Adrenal gland (tissue), 12 donors: ENCODE results near the gene CA11. TPM values are rescaled to one million over a fixed set of nuclear protein-coding genes. Genes with fewer than 3 reads are reported as not detected.

Source experiments
- DNase-seq, 7 donors: peaks; one replicate each; pipeline ENCODE4 v3.0.0-alpha.2; 2019 to 2020
- H3K27ac ChIP-seq, 5 donors: fragments of 200-600 bp; sonication (generic) in 4 of 5; 1 replicate in 3 of 5; 2 replicates in 2 of 5; pipeline versions ENCODE4 v1.5.1 to v1.8.0; 2016 to 2020; ENCODE audit warnings: mild to moderate bottlenecking in 1 of 5
- H3K27me3 ChIP-seq: fragments of 200-600 bp; 2 replicates; pipeline ENCODE4 v1.8.0; 2021
- H3K36me3 ChIP-seq, 2 donors: fragments of 200-600 bp; replicated peaks in 1 of 2; 1 replicate in 1 of 2; 2 replicates in 1 of 2; pipeline versions ENCODE4 v1.5.1 to v1.8.0; 2018 to 2022
- H3K4me1 ChIP-seq, 2 donors: fragments of 200-600 bp; replicated peaks in 1 of 2; 1 replicate in 1 of 2; 2 replicates in 1 of 2; pipeline versions ENCODE4 v1.5.1 to v1.8.0; 2018 to 2021
- H3K4me3 ChIP-seq, 4 donors: fragments of 200-600 bp; sonication (generic) in 3 of 4; one replicate each; pipeline ENCODE4 v1.5.1; 2016 to 2018
- H3K9me3 ChIP-seq, 3 donors: fragments of 200-600 bp; sonication (generic) in 1 of 3; replicated peaks in 1 of 3; 1 replicate in 2 of 3; 2 replicates in 1 of 3; pipeline versions ENCODE4 v1.5.1 to v1.8.0; 2016 to 2021
- POLR2A ChIP-seq, 2 donors: fragments of 450-650 bp; IDR thresholded peaks; one replicate each; pipeline ENCODE4 v1.6.1; 2017; ENCODE audit warnings: antibody characterized with exemption in 2 of 2, mild to moderate bottlenecking in 2 of 2, moderate library complexity in 1 of 2
- WGBS, 4 donors: extraction: QIAGEN DNeasy Blood & Tissue Kit in 2 of 4; methylation state at CpG; one replicate each; pipeline versions ENCODE4 v1.1.5 to v1.1.7; 2013 to 2017; 5-methylcytosine and 5-hydroxymethylcytosine counted together
- intact Hi-C, 2 donors: fragments of 100-400 bp; cut with DNase I; formaldehyde crosslinking; loops; one replicate each; pipeline versions ENCODE4 v1.14.1 to v1.15.0; 2022 to 2023
- polyA plus RNA-seq, 3 donors: library from polyadenylated mRNA; stranded (reverse); fragments of 200-250 nt in 2 of 3; fragments of 350-450 nt in 1 of 3; fragmentation: Illumina TruSeq in 1 of 3; extraction: RNeasy Lipid Tissue Mini Kit (QIAGEN cat#74804) in 1 of 3; gene quantifications; one replicate each; pipeline ENCODE4 v1.2.3, GENCODE V29; 2013 to 2014
- total RNA-seq, 9 donors: library from RNA; depleted of rRNA in 4 of 9; stranded (reverse); fragments of >200 nt in 4 of 9; fragments of 120-200 nt in 1 of 9; fragmentation: NEBNext Ultra II Directional in 1 of 9; extraction: Animal tissue kit (Norgen Biotek cat#: 25700) in 1 of 9; gene quantifications; one replicate each; pipeline versions ENCODE4 v1.1.0 to v1.2.4, GENCODE V29; 2013 to 2023
- TF ChIP-seq, protein P1 (sequence below), 6 experiments: fragments of 450-650 bp in 4 of 6; fragments of 200-600 bp in 2 of 6; sonication (generic) in 1 of 6; IDR thresholded peaks; 1 replicate in 5 of 6; 2 replicates in 1 of 6; pipeline versions ENCODE4 v1.5.1 to v1.8.0; 2016 to 2021; ENCODE audit warnings: antibody characterized with exemption in 6 of 6, mild to moderate bottlenecking in 2 of 6, moderate library complexity in 1 of 6
- donor health status: healthy with polysubstance abuse.
- donor health status: Bipolar disorder and iron deficiency.
- donor health status: DM: yes; HTN: yes; CAD: no.
- donor health status: DM: no; HTN: no; CAD: no.
- donor health status: DM: no; HTN: no; CAD: no.
- donor health status: DM: yes; HTN: yes; CAD: no.

CA11 gene
- total and polyA plus RNA-seq, 12 donors = 6.0 to 125 (median 23.7) TPM

DNA sequence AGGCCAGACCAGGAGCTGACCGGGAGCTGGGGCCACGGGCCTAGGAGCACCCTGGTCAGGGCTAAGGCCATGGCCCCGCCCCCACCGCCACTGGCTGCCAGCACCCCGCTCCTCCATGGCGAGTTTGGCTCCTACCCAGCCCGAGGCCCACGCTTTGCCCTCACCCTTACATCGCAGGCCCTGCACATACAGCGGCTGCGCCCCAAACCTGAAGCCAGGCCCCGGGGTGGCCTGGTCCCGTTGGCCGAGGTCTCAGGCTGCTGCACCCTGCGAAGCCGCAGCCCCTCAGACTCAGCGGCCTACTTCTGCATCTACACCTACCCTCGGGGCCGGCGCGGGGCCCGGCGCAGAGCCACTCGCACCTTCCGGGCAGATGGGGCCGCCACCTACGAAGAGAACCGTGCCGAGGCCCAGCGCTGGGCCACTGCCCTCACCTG lies 20.1 kb downstream of the CA11 start:
- TF ChIP-seq, protein P1, sequence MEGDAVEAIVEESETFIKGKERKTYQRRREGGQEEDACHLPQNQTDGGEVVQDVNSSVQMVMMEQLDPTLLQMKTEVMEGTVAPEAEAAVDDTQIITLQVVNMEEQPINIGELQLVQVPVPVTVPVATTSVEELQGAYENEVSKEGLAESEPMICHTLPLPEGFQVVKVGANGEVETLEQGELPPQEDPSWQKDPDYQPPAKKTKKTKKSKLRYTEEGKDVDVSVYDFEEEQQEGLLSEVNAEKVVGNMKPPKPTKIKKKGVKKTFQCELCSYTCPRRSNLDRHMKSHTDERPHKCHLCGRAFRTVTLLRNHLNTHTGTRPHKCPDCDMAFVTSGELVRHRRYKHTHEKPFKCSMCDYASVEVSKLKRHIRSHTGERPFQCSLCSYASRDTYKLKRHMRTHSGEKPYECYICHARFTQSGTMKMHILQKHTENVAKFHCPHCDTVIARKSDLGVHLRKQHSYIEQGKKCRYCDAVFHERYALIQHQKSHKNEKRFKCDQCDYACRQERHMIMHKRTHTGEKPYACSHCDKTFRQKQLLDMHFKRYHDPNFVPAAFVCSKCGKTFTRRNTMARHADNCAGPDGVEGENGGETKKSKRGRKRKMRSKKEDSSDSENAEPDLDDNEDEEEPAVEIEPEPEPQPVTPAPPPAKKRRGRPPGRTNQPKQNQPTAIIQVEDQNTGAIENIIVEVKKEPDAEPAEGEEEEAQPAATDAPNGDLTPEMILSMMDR (IDR thresholded peaks at IDR 0.05) = no peak
- TF ChIP-seq POLR2A (IDR thresholded peaks at IDR 0.05) = no peak
- no peaks in the 10 kb centered on the region for H3K27me3 ChIP-seq
- DNase-seq = peak in 4 of 7 donors; percentile 32 to 62 (median 49)
- no peak overlapping the region for H3K4me3 ChIP-seq
- WGBS, 4 donors = 93 to 98% (median 96%) methylated on average over 9 to 30 of the region's 30 CpGs
- H3K9me3 ChIP-seq = no peaks in the 10 kb centered on the region
- no peak overlapping the region for H3K27ac ChIP-seq
- peaks cover 24 to 37% of the 10 kb centered on the region in 2 donors for H3K4me1 ChIP-seq
- no peaks in the 10 kb centered on the region for H3K36me3 ChIP-seq
- intact Hi-C loops = no loop called here

DNA sequence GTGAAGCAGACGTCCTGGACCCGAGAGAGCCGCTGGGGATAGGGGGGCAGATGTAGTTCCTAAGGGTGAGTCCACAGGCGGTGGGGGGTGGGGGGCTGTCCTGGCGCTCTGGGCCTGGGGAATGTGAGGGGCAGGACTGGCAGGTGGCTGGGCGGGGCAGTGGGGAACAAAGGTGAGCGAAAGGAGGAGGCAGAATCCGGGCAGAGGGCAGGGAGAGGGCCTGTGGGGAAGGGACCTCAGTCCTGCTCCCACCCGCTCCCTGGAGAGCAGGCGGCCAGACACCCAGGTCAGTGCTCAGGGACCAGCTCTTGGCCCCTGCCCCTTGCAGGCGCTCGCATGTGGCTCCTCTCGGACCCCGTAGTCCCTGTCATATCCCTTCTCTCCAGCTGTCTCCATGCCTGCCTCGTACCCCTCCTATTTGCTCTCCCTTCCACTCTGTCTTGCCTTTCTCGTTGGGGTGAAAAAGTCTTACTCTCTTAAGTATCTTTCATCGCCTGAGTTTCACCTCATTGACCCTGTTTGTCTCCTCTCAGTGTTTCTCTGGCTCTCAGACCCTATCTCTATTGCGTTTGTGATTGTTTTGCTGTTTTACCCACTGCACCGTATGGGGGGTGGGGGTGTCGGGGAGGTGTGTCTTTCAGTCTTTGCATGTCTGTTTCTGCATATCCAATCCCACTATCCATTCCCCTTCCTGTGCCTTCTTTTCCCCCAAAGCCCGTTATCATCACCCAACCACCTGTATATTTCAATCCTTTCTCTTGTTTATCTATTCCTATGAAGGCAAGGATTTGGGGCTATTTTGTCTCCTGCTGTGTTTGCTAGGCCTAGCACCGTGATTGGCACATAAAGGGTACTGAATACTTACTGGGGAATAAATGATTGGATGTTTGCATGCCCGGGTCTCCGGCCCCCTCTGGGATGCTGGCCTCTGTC lies 20.9 kb downstream of the CA11 start:
- peak in 2 of 7 donors; percentile 25 to 45 for DNase-seq
- no peaks in the 10 kb centered on the region for H3K9me3 ChIP-seq
- WGBS, 4 donors = 61 to 65% (median 63%) methylated on average over 24 of the region's 24 CpGs
- H3K27me3 ChIP-seq = no peaks in the 10 kb centered on the region
- H3K36me3 ChIP-seq = no peaks in the 10 kb centered on the region
- peaks cover 17 to 31% of the 10 kb centered on the region in 2 donors for H3K4me1 ChIP-seq
- TF ChIP-seq POLR2A (IDR thresholded peaks at IDR 0.05) = no peak
- TF ChIP-seq, protein P1 (IDR thresholded peaks at IDR 0.05) = no peak
- intact Hi-C loops = no loop called here
- H3K27ac ChIP-seq = peak overlapping the region in 4 of 5 donors; percentile 58 to 89 (median 79)
- peak overlapping the region in 1 of 4 donors; percentile 65 for H3K4me3 ChIP-seq

DNA sequence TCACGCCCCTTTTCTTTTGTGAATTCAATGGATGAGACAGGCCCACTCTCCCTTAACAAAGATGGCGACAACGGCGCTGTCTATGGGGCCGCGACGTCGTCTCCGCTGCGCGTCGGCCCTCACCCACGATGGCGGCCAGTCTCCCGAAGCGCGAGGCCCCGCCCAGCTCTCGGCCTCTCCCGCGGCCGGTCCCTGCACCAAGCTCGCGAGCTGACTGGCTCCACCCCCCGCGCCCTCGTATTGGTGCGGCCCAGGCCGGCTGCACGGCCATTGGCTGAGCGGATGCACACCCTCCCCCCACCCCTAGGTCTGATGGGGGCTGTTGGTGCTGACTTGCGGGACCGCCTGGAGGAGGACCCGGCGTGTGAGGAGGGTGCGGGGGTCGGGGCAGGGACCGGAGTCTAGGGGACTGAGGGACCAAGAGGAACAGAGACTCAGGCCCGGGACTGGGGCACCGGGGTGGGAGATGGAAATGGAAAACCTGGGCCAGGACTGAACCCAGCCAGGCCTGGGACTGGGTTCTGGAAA lies 21.9 kb downstream of the CA11 start:
- Histone ChIP-seq H3K27ac (peak overlapping the region; percentile 34 to 89 (median 75)), H3K4me1 (peaks cover 22 to 30% of the 10 kb centered on the region in 2 donors), H3K4me3 (peak overlapping the region in 2 of 4 donors; percentile 44 to 65), H3K27me3 (no peaks in the 10 kb centered on the region), H3K9me3 (no peaks in the 10 kb centered on the region), H3K36me3 (no peaks in the 10 kb centered on the region)
- peak in 1 of 2 donors; percentile 18 for TF ChIP-seq POLR2A (IDR thresholded peaks at IDR 0.05)
- TF ChIP-seq, protein P1 (IDR thresholded peaks at IDR 0.05) = peak in 1 of 6 experiments; percentile 12
- intact Hi-C loops = no loop called here
- 0 to 1% (median 1%) methylated on average over 9 to 40 of the region's 40 CpGs for whole genome bisulfite sequencing, 4 donors
- peak; percentile 97 to 99 (median 98) for DNase-seq

DNA sequence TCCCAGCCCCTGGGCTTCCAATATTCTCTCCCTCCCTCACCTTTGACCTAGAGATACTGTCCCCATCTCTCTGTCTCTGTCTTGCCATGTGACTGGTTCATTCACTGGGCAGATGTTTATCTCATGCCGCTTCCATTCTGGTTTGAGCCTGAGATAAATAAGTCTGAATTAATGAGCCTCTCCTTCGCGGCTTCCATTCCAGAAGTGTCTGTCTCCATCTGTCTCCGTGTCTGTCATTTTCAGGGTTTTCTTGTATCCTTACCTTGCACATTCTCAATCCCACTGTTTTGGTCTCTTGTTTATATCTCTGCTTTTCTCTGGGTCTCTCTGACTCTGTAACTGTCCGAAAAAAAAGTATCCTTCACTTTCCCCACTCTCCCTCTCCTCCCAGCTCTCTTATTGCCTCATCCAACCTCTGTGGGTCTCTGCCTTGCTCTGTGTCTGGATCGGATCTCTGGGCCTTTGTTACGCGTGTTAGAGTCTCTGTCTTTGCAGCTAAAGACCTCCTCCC lies 22.4 kb downstream of the CA11 start:
- DNase-seq = no peak
- H3K4me1 ChIP-seq = peaks cover 22 to 30% of the 10 kb centered on the region in 2 donors
- no peaks in the 10 kb centered on the region for H3K27me3 ChIP-seq
- H3K9me3 ChIP-seq = no peaks in the 10 kb centered on the region
- H3K27ac ChIP-seq = peak overlapping the region; percentile 34 to 89 (median 64)
- TF ChIP-seq, protein P1 (IDR thresholded peaks at IDR 0.05) = no peak
- TF ChIP-seq POLR2A (IDR thresholded peaks at IDR 0.05) = no peak
- 20 to 28% (median 25%) methylated on average over 8 of the region's 8 CpGs for WGBS, 4 donors
- H3K4me3 ChIP-seq = peak overlapping the region in 1 of 4 donors; percentile 5
- intact Hi-C loops = no loop called here
- no peaks in the 10 kb centered on the region for H3K36me3 ChIP-seq
